ENCODE measurements around the gene HSPBP1.

- no peak for TF ChIP-seq CTCF (IDR thresholded peaks at IDR 0.05; ENCODE audit: low read length)
- TF ChIP-seq EZH2 (optimal IDR thresholded peaks at IDR 0.05; ENCODE audit: low read depth, low read length) = no peak
These were observed 26.9 kb downstream of the HSPBP1 start for GRCh38 chr19:55252760-55253663.

All from MM.1S (cell line).